Measurements from ENCODE around the gene GAS1.

DNA sequence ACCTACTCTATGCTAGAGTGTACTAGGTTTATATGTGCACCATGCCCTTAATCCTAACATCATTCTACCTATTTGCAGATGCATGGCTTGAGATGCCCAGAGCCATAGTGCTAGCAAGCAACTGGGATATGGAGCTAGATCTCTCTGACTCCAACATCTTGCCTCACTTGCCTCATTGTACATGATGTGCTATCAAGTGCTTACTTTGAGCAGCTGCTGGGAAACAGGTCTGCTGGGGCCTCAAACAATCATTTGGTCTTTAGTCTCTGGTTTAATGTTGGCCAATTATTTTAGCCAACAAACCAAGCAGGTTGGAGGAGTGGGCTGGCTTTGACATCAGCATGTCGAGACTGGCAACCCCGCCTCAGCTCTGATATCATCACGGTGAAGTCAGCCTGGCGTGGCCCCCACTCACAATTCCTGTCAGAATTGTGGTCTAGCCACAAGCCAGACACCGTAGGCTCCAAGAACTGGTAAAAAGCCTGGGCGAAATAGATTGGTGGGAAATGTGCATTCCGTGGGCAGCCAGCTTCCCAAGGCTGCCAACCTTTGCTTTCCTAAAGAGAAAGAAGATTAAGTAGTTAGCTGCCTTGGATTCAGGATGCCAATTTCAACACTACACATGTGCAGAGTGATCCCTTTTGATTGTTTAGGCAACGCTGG lies 21.1 kb upstream of the GAS1 start:
- TF ChIP-seq, protein P1, sequence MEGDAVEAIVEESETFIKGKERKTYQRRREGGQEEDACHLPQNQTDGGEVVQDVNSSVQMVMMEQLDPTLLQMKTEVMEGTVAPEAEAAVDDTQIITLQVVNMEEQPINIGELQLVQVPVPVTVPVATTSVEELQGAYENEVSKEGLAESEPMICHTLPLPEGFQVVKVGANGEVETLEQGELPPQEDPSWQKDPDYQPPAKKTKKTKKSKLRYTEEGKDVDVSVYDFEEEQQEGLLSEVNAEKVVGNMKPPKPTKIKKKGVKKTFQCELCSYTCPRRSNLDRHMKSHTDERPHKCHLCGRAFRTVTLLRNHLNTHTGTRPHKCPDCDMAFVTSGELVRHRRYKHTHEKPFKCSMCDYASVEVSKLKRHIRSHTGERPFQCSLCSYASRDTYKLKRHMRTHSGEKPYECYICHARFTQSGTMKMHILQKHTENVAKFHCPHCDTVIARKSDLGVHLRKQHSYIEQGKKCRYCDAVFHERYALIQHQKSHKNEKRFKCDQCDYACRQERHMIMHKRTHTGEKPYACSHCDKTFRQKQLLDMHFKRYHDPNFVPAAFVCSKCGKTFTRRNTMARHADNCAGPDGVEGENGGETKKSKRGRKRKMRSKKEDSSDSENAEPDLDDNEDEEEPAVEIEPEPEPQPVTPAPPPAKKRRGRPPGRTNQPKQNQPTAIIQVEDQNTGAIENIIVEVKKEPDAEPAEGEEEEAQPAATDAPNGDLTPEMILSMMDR (conservative IDR thresholded peaks at IDR 0.05 in 1 of 2, IDR thresholded peaks at IDR 0.05 in 1 of 2; ENCODE audit: extremely low read depth in 1 of 2, insufficient read depth in 1 of 2, low read depth in 1 of 2, low read length in 2 of 2) = no peak
- no peak for TF ChIP-seq EZH2 (IDR thresholded peaks at IDR 0.05; ENCODE audit: borderline replicate concordance, low read length)

Data from mammary epithelial cell (primary cell).